ENCODE measurements around the gene ZFPM1. TPM values are rescaled to one million over a fixed set of nuclear protein-coding genes. Genes with fewer than 3 reads are reported as not detected.
A peak's percentile ranks its signal among the peaks of the same experiment; 100 is the strongest.
"Not testable (repeated sequence)": the region's sequence is repeated elsewhere in the genome, so short reads cannot be mapped to it uniquely, and the experiment has no call there.

Gene ZFPM1
- total RNA-seq, 1 experiment from 2014 or later = 24.1 TPM

GRCh38 chr16:88484505-88485365 is 31.7 kb downstream of the ZFPM1 start:
- Mint-ChIP-seq H3K9me3 (ENCODE audit: unreplicated experiment) (no peaks in the 10 kb centered on the region), H3K4me1 (ENCODE audit: low read depth, unreplicated experiment) (peaks cover 39% of the 10 kb centered on the region), H3K36me3 (ENCODE audit: insufficient read depth, unreplicated experiment) (peaks cover 28% of the 10 kb centered on the region), H3K4me3 (ENCODE audit: unreplicated experiment) (no peak overlapping the region), H3K27ac (ENCODE audit: unreplicated experiment) (peak overlapping the region; percentile 65), H3K27me3 (ENCODE audit: insufficient read depth, unreplicated experiment) (no peaks in the 10 kb centered on the region)
- intact Hi-C loops (cut with micrococcal nuclease; ENCODE audit: unreplicated experiment) = no loop called here
- H3K9me3 ChIP-seq = no peaks in the 10 kb centered on the region
- CTCF ChIA-PET = no interaction called here
- peaks cover 7% of the 10 kb centered on the region; the same call in 1 of the 2 replicates for H3K36me3 ChIP-seq (ENCODE audit: control insufficient read depth, insufficient read depth, low read length)
- no peak for DNase-seq
- TF ChIP-seq CTCF (IDR thresholded peaks at IDR 0.05; ENCODE audit: insufficient read depth in 1 of 2, low read depth in 1 of 2, low read length in 1 of 2, severe bottlenecking in 1 of 2, unreplicated experiment in 1 of 2) = no peak
- BruUV-seq (replicated peaks) = no TSS peak
- POLR2A ChIA-PET = no interaction called here
- H3K4me1 ChIP-seq = peaks cover 68% of the 10 kb centered on the region
- H3K4me3 ChIP-seq (ENCODE audit: low read depth, low read length) = no peak overlapping the region
- H3K27me3 ChIP-seq (replicated peaks; ENCODE audit: control insufficient read depth, insufficient read depth, low read length) = no peaks in the 10 kb centered on the region

- H3K27me3 ChIP-seq (replicated peaks; ENCODE audit: control insufficient read depth, insufficient read depth, low read length); H3K9me3 Mint-ChIP-seq (ENCODE audit: unreplicated experiment); POLR2A ChIA-PET; BruUV-seq (replicated peaks); H3K9me3 ChIP-seq; H3K27me3 Mint-ChIP-seq (ENCODE audit: insufficient read depth, unreplicated experiment); CTCF ChIA-PET; intact Hi-C loops (cut with micrococcal nuclease; ENCODE audit: unreplicated experiment); DNase-seq; H3K27ac Mint-ChIP-seq (ENCODE audit: unreplicated experiment); H3K36me3 ChIP-seq (ENCODE audit: control insufficient read depth, insufficient read depth, low read length); H3K4me3 ChIP-seq (ENCODE audit: low read depth, low read length); H3K4me3 Mint-ChIP-seq (ENCODE audit: unreplicated experiment): not testable (repeated sequence)
- Mint-ChIP-seq H3K4me1 (ENCODE audit: low read depth, unreplicated experiment) (peaks cover 33% of the 10 kb centered on the region), H3K36me3 (ENCODE audit: insufficient read depth, unreplicated experiment) (peaks cover 32% of the 10 kb centered on the region)
- H3K4me1 ChIP-seq = peaks cover 74% of the 10 kb centered on the region
These were observed 32.3 kb downstream of the ZFPM1 start for GRCh38 chr16:88485366-88485741.

GRCh38 chr16:88486398-88487123 is 33.5 kb downstream of the ZFPM1 start:
- H3K27ac Mint-ChIP-seq (ENCODE audit: unreplicated experiment) = peak overlapping the region; percentile 99
- H3K36me3 Mint-ChIP-seq (ENCODE audit: insufficient read depth, unreplicated experiment) = peaks cover 33% of the 10 kb centered on the region
- DNase-seq = no peak
- BruUV-seq (replicated peaks) = no TSS peak
- H3K4me1 Mint-ChIP-seq (ENCODE audit: low read depth, unreplicated experiment) = peaks cover 32% of the 10 kb centered on the region
- H3K4me3 Mint-ChIP-seq (ENCODE audit: unreplicated experiment) = no peak overlapping the region
- CTCF ChIA-PET = interaction anchor here (4.0 kb wide), 1 partner anchor 22 kb away, joined by 76 read pairs; no protein-coding TSS in a partner anchor
- Histone ChIP-seq H3K36me3 (ENCODE audit: control insufficient read depth, insufficient read depth, low read length) (peaks cover 7% of the 10 kb centered on the region), H3K9me3 (no peaks in the 10 kb centered on the region), H3K27me3 (replicated peaks; ENCODE audit: control insufficient read depth, insufficient read depth, low read length) (no peaks in the 10 kb centered on the region), H3K4me3 (ENCODE audit: low read depth, low read length) (no peak overlapping the region), H3K4me1 (peaks cover 79% of the 10 kb centered on the region)
- no peaks in the 10 kb centered on the region for H3K9me3 Mint-ChIP-seq (ENCODE audit: unreplicated experiment)
- no peaks in the 10 kb centered on the region for H3K27me3 Mint-ChIP-seq (ENCODE audit: insufficient read depth, unreplicated experiment)
- POLR2A ChIA-PET = no interaction called here
- intact Hi-C loops (cut with micrococcal nuclease; ENCODE audit: unreplicated experiment) = no loop called here
- TF ChIP-seq CTCF (IDR thresholded peaks at IDR 0.05; ENCODE audit: insufficient read depth in 1 of 2, low read depth in 1 of 2, low read length in 1 of 2, severe bottlenecking in 1 of 2, unreplicated experiment in 1 of 2) = no peak

Measured in Caco-2 (cell line).